ENCODE measurements around the gene IRF4.

IRF4 gene

GRCh38 chr6:397604-398003 is 6.1 kb downstream of the IRF4 start:
- Histone ChIP-seq H3K9ac (ENCODE audit: low read length) (no peak overlapping the region), H3K9me2 (replicated peaks; ENCODE audit: insufficient read depth, low read length) (no peaks in the 10 kb centered on the region), H3K9me3 (ENCODE audit: insufficient read depth, low read length) (no peaks in the 10 kb centered on the region), H4K20me1 (ENCODE audit: low read depth, low read length) (no peaks in the 10 kb centered on the region), H3K4me2 (ENCODE audit: low read depth, low read length, poor library complexity, severe bottlenecking) (no peak overlapping the region), H3F3A (ENCODE audit: insufficient read depth) (no peaks in the 10 kb centered on the region), H3K79me2 (ENCODE audit: insufficient read depth, low read length) (0 out of 2 replicates have a peak, but pooled peaks cover under 1% of the 10 kb centered on the region), H3K27ac (ENCODE audit: low read depth, low read length) (no peak overlapping the region), H3K4me3 (ENCODE audit: insufficient read depth, low read length, poor library complexity, severe bottlenecking) (no peak overlapping the region), H2AFZ (ENCODE audit: low read depth, low read length, severe bottlenecking) (no peak overlapping the region), H3K36me3 (ENCODE audit: low read length) (peaks cover 12% of the 10 kb centered on the region), H3K27me3 (ENCODE audit: low read length) (no peaks in the 10 kb centered on the region)
- TF ChIP-seq EZH2phosphoT487 (conservative IDR thresholded peaks at IDR 0.05; ENCODE audit: low read length) (no peak), CTCF (IDR thresholded peaks at IDR 0.05; ENCODE audit: insufficient read depth, low read length, poor library complexity, severe bottlenecking) (no peak)

- no peak for TF ChIP-seq CTCF (IDR thresholded peaks at IDR 0.05; ENCODE audit: insufficient read depth, low read length, poor library complexity, severe bottlenecking)
- no peak for TF ChIP-seq EZH2phosphoT487 (conservative IDR thresholded peaks at IDR 0.05; ENCODE audit: low read length)
- Histone ChIP-seq H3K27me3 (ENCODE audit: low read length) (no peaks in the 10 kb centered on the region), H3K79me2 (ENCODE audit: insufficient read depth, low read length) (no peaks in the 10 kb centered on the region)
Observed at GRCh38 chr6:398065-398464, 6.5 kb downstream of the IRF4 start.

DNA sequence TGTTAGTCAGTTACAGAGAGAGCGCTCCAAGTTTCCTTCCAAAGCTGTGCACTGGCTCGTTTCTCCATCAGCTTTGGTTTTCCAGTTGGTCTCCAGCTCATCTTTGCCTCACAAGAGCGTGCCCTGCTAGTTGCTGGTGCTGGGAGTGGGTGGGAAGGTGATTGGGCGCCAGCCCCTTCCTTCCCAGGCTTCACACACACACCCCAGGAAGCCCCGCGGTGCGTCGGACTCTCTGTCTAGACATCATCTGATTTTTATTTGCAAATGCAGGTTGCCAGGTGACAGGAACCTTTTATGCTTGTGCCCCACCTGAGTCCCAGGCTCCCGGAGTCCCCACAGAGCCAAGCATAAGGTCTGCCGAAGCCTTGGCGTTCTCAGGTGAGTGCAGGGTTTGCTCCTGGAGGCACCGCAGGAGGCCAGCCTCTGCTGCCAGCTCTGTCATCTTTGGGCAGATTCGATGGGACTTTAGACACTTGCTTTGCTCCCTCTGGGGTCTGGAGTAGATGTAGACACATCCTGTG is 7.1 kb downstream of the IRF4 start:
- TF ChIP-seq EZH2phosphoT487 (conservative IDR thresholded peaks at IDR 0.05; ENCODE audit: low read length) (no peak), CTCF (IDR thresholded peaks at IDR 0.05; ENCODE audit: insufficient read depth, low read length, poor library complexity, severe bottlenecking) (no peak)
- no peaks in the 10 kb centered on the region for H3K27me3 ChIP-seq (ENCODE audit: low read length)
- H4K20me1 ChIP-seq (ENCODE audit: low read depth, low read length): no peaks in the 10 kb centered on the region
- no peak overlapping the region for H3K4me3 ChIP-seq (ENCODE audit: insufficient read depth, low read length, poor library complexity, severe bottlenecking)
- H3K9me2 ChIP-seq (replicated peaks; ENCODE audit: insufficient read depth, low read length): no peaks in the 10 kb centered on the region
- H3F3A ChIP-seq (ENCODE audit: insufficient read depth): no peaks in the 10 kb centered on the region
- no peaks in the 10 kb centered on the region for H3K79me2 ChIP-seq (ENCODE audit: insufficient read depth, low read length)
- H3K27ac ChIP-seq (ENCODE audit: low read depth, low read length): no peak overlapping the region
- no peak overlapping the region for H2AFZ ChIP-seq (ENCODE audit: low read depth, low read length, severe bottlenecking)
- H3K4me2 ChIP-seq (ENCODE audit: low read depth, low read length, poor library complexity, severe bottlenecking): no peak overlapping the region
- H3K9me3 ChIP-seq (ENCODE audit: insufficient read depth, low read length): no peaks in the 10 kb centered on the region
- H3K36me3 ChIP-seq (ENCODE audit: low read length): peaks cover 12% of the 10 kb centered on the region
- no peak overlapping the region for H3K9ac ChIP-seq (ENCODE audit: low read length)

More at GRCh38 chr6:398065-398464, 6.5 kb downstream of the IRF4 start:
- H3K9me2 ChIP-seq (replicated peaks; ENCODE audit: insufficient read depth, low read length): no peaks in the 10 kb centered on the region
- peaks cover 12% of the 10 kb centered on the region for H3K36me3 ChIP-seq (ENCODE audit: low read length)
- no peaks in the 10 kb centered on the region for H4K20me1 ChIP-seq (ENCODE audit: low read depth, low read length)
- H3K9me3 ChIP-seq (ENCODE audit: insufficient read depth, low read length): no peaks in the 10 kb centered on the region
- no peak overlapping the region for H3K4me3 ChIP-seq (ENCODE audit: insufficient read depth, low read length, poor library complexity, severe bottlenecking)
- no peak overlapping the region for H2AFZ ChIP-seq (ENCODE audit: low read depth, low read length, severe bottlenecking)
- no peak overlapping the region for H3K27ac ChIP-seq (ENCODE audit: low read depth, low read length)
- no peaks in the 10 kb centered on the region for H3F3A ChIP-seq (ENCODE audit: insufficient read depth)
- H3K4me2 ChIP-seq (ENCODE audit: low read depth, low read length, poor library complexity, severe bottlenecking): no peak overlapping the region
- H3K9ac ChIP-seq (ENCODE audit: low read length): no peak overlapping the region
